ENCODE data around the gene USP22.

The USP22 gene

GRCh38 chr17:21037117-21037803 lies 5.6 kb downstream of the USP22 start:
- Histone ChIP-seq H3K4me3 (no peak overlapping the region; the same call in 1 of the 2 replicates), H3K27me3 (no peaks in the 10 kb centered on the region), H3K36me3 (peaks cover 43% of the 10 kb centered on the region), H3K9me3 (no peaks in the 10 kb centered on the region), H4K20me1 (peaks cover 99% of the 10 kb centered on the region), H3K4me1 (peaks cover 85% of the 10 kb centered on the region), H3K4me2 (peak overlapping the region; percentile 83), H3K27ac (0 out of 2 replicates have a peak overlapping the region, but pooled peaks have one; percentile 6), H3K9ac (peak overlapping the region; percentile 32; the same call in 1 of the 2 replicates)
- TF ChIP-seq Cebpa-rat (IDR thresholded peaks at IDR 0.05), result no peak

DNA sequence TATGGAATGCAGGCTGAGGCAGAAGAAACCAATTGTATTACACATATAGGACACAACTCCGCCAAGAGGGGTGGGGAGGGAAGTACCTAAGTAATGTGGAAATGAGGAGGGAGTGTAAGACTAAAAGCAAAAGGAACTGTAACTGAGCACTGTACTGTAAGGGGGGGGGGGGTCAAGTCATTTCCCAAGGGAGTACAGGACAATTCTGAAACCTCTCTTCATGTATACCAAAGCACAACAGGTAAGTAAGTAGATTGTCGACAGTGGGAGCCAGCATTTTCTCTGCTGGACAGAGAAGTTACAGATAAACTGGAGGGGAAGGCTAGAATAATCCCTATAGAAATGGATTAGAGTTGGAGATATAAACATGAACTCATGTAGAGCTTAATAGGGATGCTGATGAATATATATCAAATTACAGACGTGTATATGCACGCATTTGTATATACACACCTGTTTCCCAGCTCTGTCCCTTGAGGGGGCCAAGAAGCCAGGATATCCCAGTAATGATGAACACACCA lies 6.4 kb downstream of the USP22 start:
- Histone ChIP-seq H3K9ac (peak overlapping the region; percentile 32; the same call in 1 of the 2 replicates), H3K9me3 (no peaks in the 10 kb centered on the region), H3K27me3 (no peaks in the 10 kb centered on the region), H4K20me1 (peaks cover 100% of the 10 kb centered on the region), H3K36me3 (peaks cover 51% of the 10 kb centered on the region), H3K4me2 (peak overlapping the region; percentile 83), H3K4me3 (peak overlapping the region; percentile 24; the same call in 1 of the 2 replicates), H3K27ac (no peak overlapping the region), H3K4me1 (peaks cover 94% of the 10 kb centered on the region)
- no peak for TF ChIP-seq Cebpa-rat (IDR thresholded peaks at IDR 0.05)

DNA sequence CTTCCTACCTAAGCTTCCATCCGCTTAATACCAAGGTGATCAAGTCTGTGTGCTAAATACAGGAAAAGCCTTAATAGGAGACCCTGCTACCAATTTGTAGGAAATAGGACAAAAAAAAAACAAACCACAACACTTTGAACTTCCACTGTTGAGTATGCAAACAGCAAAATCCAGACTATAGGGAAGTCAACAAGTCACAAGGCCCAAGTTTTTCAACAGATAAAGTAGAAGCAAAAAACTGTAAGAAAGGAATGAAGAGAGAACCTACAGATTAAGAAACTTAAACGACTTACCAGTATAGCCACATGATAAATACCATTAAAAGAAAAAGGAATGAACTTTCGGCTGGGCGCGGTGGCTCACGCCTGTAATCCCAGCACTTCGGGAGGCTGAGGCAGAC lies 7.4 kb downstream of the USP22 start:
- Histone ChIP-seq H3K27ac (peak overlapping the region; percentile 67), H3K4me2 (peak overlapping the region; percentile 83), H3K9me3 (no peaks in the 10 kb centered on the region), H3K4me3 (peak overlapping the region; percentile 49), H3K9ac (peak overlapping the region; percentile 71), H3K27me3 (no peaks in the 10 kb centered on the region), H3K4me1 (peaks cover 95% of the 10 kb centered on the region), H3K36me3 (peaks cover 53% of the 10 kb centered on the region), H4K20me1 (peaks cover 100% of the 10 kb centered on the region)
- no peak for TF ChIP-seq Cebpa-rat (IDR thresholded peaks at IDR 0.05)

DNA sequence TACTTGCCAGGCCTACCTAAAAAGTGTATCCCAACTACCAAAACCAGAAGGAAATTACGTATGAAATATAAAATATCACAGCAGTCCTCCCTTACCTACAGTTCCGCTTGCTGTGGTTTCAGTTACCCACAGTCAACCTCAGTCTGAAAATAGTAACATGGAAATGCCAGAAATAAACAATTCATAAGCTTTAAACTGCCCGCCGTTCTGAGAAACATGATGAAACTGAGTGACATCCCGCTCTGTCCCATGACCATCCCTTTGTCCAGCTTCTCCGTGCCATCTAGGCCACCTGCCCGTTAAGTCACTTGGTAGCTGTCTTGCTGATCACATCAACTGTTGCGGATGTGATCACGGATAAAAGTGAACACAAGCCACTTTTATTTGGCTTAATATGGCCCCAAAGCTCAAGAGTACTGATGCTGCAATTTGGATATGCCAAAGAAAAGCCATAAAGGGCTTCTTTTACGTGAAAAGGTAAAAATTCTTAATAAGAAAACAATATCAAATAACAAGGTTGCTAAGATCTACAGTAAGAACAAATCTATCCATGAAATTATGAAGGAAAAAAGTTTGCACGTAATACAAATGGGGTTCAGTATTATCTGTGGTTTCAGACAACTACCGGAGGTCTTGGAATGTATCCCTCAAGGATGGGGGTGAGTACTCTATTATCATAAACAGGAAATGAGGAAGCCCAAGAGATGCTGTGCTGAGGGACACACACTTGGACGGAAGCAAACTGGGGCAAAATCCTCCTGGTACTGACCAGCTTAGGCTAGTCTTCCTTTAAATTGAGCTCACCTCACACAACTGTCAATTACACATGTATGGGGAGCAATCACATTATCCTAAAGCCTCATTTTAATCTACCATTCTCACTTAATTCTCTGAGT lies 8.2 kb downstream of the USP22 start:
- Histone ChIP-seq H3K9me3 (no peaks in the 10 kb centered on the region), H3K4me3 (peak overlapping the region; percentile 49), H3K27ac (peak overlapping the region; percentile 67), H4K20me1 (peaks cover 100% of the 10 kb centered on the region), H3K27me3 (no peaks in the 10 kb centered on the region), H3K36me3 (peaks cover 61% of the 10 kb centered on the region), H3K4me1 (peaks cover 95% of the 10 kb centered on the region), H3K9ac (peak overlapping the region; percentile 71), H3K4me2 (peak overlapping the region; percentile 83)
- no peak for TF ChIP-seq Cebpa-rat (IDR thresholded peaks at IDR 0.05)

DNA sequence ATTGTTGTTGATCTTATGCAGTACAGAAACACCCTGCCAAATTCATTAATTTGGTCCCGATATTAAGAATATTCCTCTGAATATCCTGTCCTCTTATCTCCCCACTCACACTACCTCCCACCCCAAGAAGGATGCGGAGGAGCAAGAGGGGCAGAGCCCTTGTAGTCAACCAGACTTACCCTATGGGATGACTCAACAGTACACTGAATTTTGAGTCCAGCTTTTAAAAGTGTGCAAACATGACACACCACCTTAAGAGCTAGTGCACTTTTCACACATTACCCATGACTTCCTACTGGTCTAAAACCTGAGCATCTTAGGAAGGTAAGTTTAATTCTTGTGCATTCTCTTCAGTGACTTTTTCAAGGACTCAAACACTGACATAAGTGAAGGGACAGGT lies 9.5 kb downstream of the USP22 start:
- no peaks in the 10 kb centered on the region for H3K9me3 ChIP-seq
- H3K27me3 ChIP-seq, result no peaks in the 10 kb centered on the region
- peaks cover 100% of the 10 kb centered on the region for H4K20me1 ChIP-seq
- no peak overlapping the region for H3K4me3 ChIP-seq
- no peak overlapping the region for H3K9ac ChIP-seq
- peaks cover 84% of the 10 kb centered on the region for H3K4me1 ChIP-seq
- peak overlapping the region; percentile 83 for H3K4me2 ChIP-seq
- no peak for TF ChIP-seq Cebpa-rat (IDR thresholded peaks at IDR 0.05)
- H3K27ac ChIP-seq, result peak overlapping the region; percentile 67
- H3K36me3 ChIP-seq, result peaks cover 65% of the 10 kb centered on the region

- Histone ChIP-seq H4K20me1 (peaks cover 100% of the 10 kb centered on the region), H3K27me3 (no peaks in the 10 kb centered on the region), H3K9ac (no peak overlapping the region), H3K27ac (no peak overlapping the region), H3K4me1 (peaks cover 69% of the 10 kb centered on the region), H3K36me3 (peaks cover 65% of the 10 kb centered on the region), H3K9me3 (no peaks in the 10 kb centered on the region), H3K4me3 (no peak overlapping the region), H3K4me2 (peak overlapping the region; percentile 83)
- no peak for TF ChIP-seq Cebpa-rat (IDR thresholded peaks at IDR 0.05)
Measured at GRCh38 chr17:21031756-21032396, 10.9 kb downstream of the USP22 start.

DNA sequence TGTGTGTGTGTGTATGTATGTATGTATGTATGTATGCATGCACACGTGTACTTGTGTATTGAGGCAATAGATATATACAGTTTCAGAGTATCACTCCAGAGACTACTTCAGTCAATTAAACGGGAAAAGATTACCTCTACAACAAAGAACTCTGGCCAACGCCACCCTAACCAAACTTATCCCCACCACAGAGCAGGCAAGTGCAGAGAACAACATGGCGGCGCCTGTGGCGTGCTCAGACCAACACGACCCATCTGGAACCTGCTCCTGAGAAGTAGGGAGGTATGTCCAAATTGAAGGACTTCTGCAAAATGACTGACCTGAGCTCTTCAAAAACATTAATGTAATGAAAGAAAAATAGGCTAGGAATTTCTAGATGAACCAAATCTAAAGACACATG lies 12.4 kb downstream of the USP22 start:
- TF ChIP-seq Cebpa-rat (IDR thresholded peaks at IDR 0.05), result no peak
- Histone ChIP-seq H3K36me3 (peaks cover 78% of the 10 kb centered on the region), H3K4me3 (no peak overlapping the region), H3K27ac (no peak overlapping the region), H3K27me3 (no peaks in the 10 kb centered on the region), H3K4me2 (0 out of 2 replicates have a peak overlapping the region, but pooled peaks have one; percentile 3), H4K20me1 (peaks cover 100% of the 10 kb centered on the region), H3K9ac (no peak overlapping the region), H3K4me1 (peaks cover 60% of the 10 kb centered on the region), H3K9me3 (no peaks in the 10 kb centered on the region)

DNA sequence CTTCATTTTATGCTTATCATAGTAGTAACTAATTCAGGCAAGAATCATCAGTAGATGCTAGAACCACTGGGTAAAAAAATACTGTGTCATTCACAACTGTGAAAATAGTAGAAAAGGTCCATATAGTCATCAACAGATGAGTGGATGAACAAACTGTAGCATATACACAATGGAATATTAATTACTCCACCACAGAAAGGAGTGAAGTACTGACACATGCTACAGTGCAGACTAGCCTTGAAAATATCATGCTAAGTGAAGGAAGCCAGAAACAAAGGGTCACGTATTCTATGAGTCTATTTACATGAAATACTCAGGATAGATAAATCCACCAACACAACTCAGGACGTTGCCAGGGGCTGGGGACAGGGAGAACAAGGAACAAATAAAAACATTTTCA lies 13.3 kb downstream of the USP22 start:
- Histone ChIP-seq H3K27ac (no peak overlapping the region), H3K4me2 (no peak overlapping the region), H4K20me1 (peaks cover 100% of the 10 kb centered on the region), H3K36me3 (peaks cover 86% of the 10 kb centered on the region), H3K9ac (no peak overlapping the region), H3K4me3 (no peak overlapping the region), H3K4me1 (peaks cover 60% of the 10 kb centered on the region), H3K9me3 (no peaks in the 10 kb centered on the region), H3K27me3 (no peaks in the 10 kb centered on the region)
- no peak for TF ChIP-seq Cebpa-rat (IDR thresholded peaks at IDR 0.05)

GRCh38 chr17:21029036-21029435 lies 13.8 kb downstream of the USP22 start:
- H3K4me3 ChIP-seq, result no peak overlapping the region
- no peaks in the 10 kb centered on the region for H3K27me3 ChIP-seq
- no peak overlapping the region for H3K4me2 ChIP-seq
- H3K9me3 ChIP-seq, result no peaks in the 10 kb centered on the region
- H3K9ac ChIP-seq, result no peak overlapping the region
- TF ChIP-seq Cebpa-rat (IDR thresholded peaks at IDR 0.05), result no peak
- peaks cover 90% of the 10 kb centered on the region for H3K36me3 ChIP-seq
- peaks cover 100% of the 10 kb centered on the region for H4K20me1 ChIP-seq
- H3K27ac ChIP-seq, result no peak overlapping the region; the same call in 1 of the 2 replicates
- peaks cover 60% of the 10 kb centered on the region for H3K4me1 ChIP-seq

Measured in BLaER1 (cell line).